HCT116 (cell line): ENCODE measurements around the gene TOR2A. TPM values are rescaled to one million over a fixed set of nuclear protein-coding genes. Genes with fewer than 3 reads are reported as not detected.
A peak's percentile ranks its signal among the peaks of the same experiment; 100 is the strongest.

Experiments
- ATAC-seq: fragments of 200-7000 bp; cut with Tn5 transposase; 2 replicates; pipeline ENCODE4 v1.9.1; 2020; ENCODE audit warnings: mild to moderate bottlenecking, moderate library complexity
- BruUV-seq: library from RNA; stranded (reverse); fragments of 400-500 nt; replicated peaks from 2 replicates; lab custom pipeline; 2021; lab: Mats Ljungman, UMichigan
- CTCF ChIA-PET: fragments of 300-600 bp; sonication (Branson Sonifier 250); formaldehyde crosslinking; loops from one replicate; lab custom pipeline; 2021; ENCODE audit warnings: antibody characterized with exemption; lab: Charles Lee
- POLR2A ChIA-PET: fragments of 300-600, 350-600 bp; sonication (Branson Sonifier 250); formaldehyde crosslinking; loops from one replicate; lab custom pipeline; 2021; ENCODE audit warnings: antibody characterized with exemption; lab: Charles Lee
- RAD21 ChIA-PET, 2 experiments: fragments of 300-600 bp; sonication (Branson Sonifier 250); formaldehyde crosslinking; loops; one replicate each; lab custom pipeline; 2023; ENCODE audit warnings: low total read pairs in 2 of 2; ENCODE audit not compliant: uncharacterized antibody in 2 of 2, unreplicated experiment in 2 of 2, low non-redundant PET in 1 of 2; lab: Charles Lee
- DNase-seq: peaks from one replicate; pipeline ENCODE4 v3.0.0-alpha.2; 2010; ENCODE audit warnings: low read depth, low spot score
- H2AFZ ChIP-seq: fragments of 200-600 bp; shearing (Covaris generic), sonication (generic); 2 replicates; pipeline ENCODE4 v1.6.1; 2017; ENCODE audit warnings: low read depth, mixed run types, mixed read lengths, antibody characterized with exemption, low read length; ENCODE audit not compliant: poor library complexity, severe bottlenecking
- H3K27ac ChIP-seq: 2 replicates; pipeline ENCODE4 v1.5.1; 2012; ENCODE audit warnings: low read depth, low read length
- H3K27me3 ChIP-seq: fragments of 200-600 bp; sonication (generic); 2 replicates; pipeline ENCODE4 v1.6.1; 2016; ENCODE audit warnings: mixed run types, low read length, mixed read lengths; ENCODE audit not compliant: insufficient read depth
- H3K36me3 ChIP-seq, 2 experiments: fragments of 200-500 bp in 1 of 2; fragments of 200-600 bp in 1 of 2; sonication (Bioruptor generic) in 1 of 2; sonication (generic) in 1 of 2; 2 replicates each; pipeline versions ENCODE4 v1.5.1 to v1.6.1; 2014 to 2016; ENCODE audit warnings: low read length in 2 of 2, inconsistent platforms in 1 of 2, mixed read lengths in 1 of 2, mixed run types in 1 of 2; ENCODE audit not compliant: insufficient read depth in 2 of 2, control insufficient read depth in 1 of 2
- H3K4me1 ChIP-seq, 2 experiments: fragments of 200-600 bp in 1 of 2; sonication (generic) in 1 of 2; 2 replicates each; pipeline versions ENCODE4 v1.5.1 to v1.6.1; 2012 to 2017; ENCODE audit warnings: low read length in 2 of 2, inconsistent platforms in 1 of 2, mild to moderate bottlenecking in 1 of 2, mixed read lengths in 1 of 2, mixed run types in 1 of 2, moderate library complexity in 1 of 2; ENCODE audit not compliant: insufficient read depth in 2 of 2, control insufficient read depth in 1 of 2
- H3K4me2 ChIP-seq: fragments of 200-600 bp; sonication (generic); 2 replicates; pipeline ENCODE4 v1.6.1; 2017; ENCODE audit warnings: mixed run types, low read length, mixed read lengths
- H3K4me3 ChIP-seq, 2 experiments: fragments of 200-600 bp in 1 of 2; sonication (generic) in 1 of 2; replicated peaks in 1 of 2; 2 replicates each; pipeline ENCODE4 v1.5.1; 2011 to 2016; ENCODE audit warnings: low read length in 2 of 2, control low read depth in 1 of 2, low read depth in 1 of 2, mild to moderate bottlenecking in 1 of 2, mixed read lengths in 1 of 2, mixed run types in 1 of 2
- H3K79me2 ChIP-seq: fragments of 200-600 bp; sonication (generic); 2 replicates; pipeline ENCODE4 v1.6.1; 2017; ENCODE audit warnings: mild to moderate bottlenecking, mixed run types, low read length, moderate library complexity, mixed read lengths; ENCODE audit not compliant: insufficient read depth
- H3K9ac ChIP-seq: fragments of 200-600 bp; sonication (generic); 2 replicates; pipeline ENCODE4 v1.6.1; 2016; ENCODE audit warnings: low read length, mixed read lengths
- H3K9me2 ChIP-seq: fragments of 200-600 bp; sonication (generic), shearing (Covaris generic); 2 replicates; pipeline ENCODE4 v1.6.1; 2017; ENCODE audit warnings: mixed run types, mild to moderate bottlenecking, moderate library complexity; ENCODE audit not compliant: insufficient read depth
- H3K9me3 ChIP-seq, 2 experiments: fragments of 200-500 bp in 1 of 2; fragments of 200-600 bp in 1 of 2; sonication (Bioruptor generic) in 1 of 2; sonication (generic) in 1 of 2; 2 replicates each; pipeline ENCODE4 v1.6.1; 2014 to 2017; ENCODE audit warnings: low read length in 2 of 2, mixed read lengths in 2 of 2, inconsistent platforms in 1 of 2, low read depth in 1 of 2, mild to moderate bottlenecking in 1 of 2, mixed run types in 1 of 2, moderate library complexity in 1 of 2; ENCODE audit not compliant: control insufficient read depth in 1 of 2, insufficient read depth in 1 of 2
- H4K20me1 ChIP-seq: fragments of 200-600 bp; sonication (generic), shearing (Covaris generic); 2 replicates; pipeline ENCODE4 v1.6.1; 2017; ENCODE audit warnings: mixed run types, mild to moderate bottlenecking, moderate library complexity; ENCODE audit not compliant: insufficient read depth
- CBX3 ChIP-seq: IDR thresholded peaks from 2 replicates; pipeline ENCODE4 v1.6.1; 2012; ENCODE audit warnings: low read depth
- ELF1 ChIP-seq: IDR thresholded peaks from 2 replicates; pipeline ENCODE4 v1.6.1; 2012; ENCODE audit warnings: low read depth, borderline replicate concordance
- EZH2 ChIP-seq: fragments of 200-600 bp; sonication (generic); IDR thresholded peaks from 2 replicates; pipeline ENCODE4 v1.6.1; 2017; ENCODE audit warnings: antibody characterized with exemption, mixed run types
- JUND ChIP-seq: IDR thresholded peaks from 2 replicates; pipeline ENCODE4 v1.6.1; 2012
- POLR2A ChIP-seq: IDR thresholded peaks from 2 replicates; pipeline ENCODE4 v1.7.0; 2011; ENCODE audit warnings: borderline replicate concordance; ENCODE audit not compliant: insufficient read depth, insufficient read length; ENCODE audit errors: extremely low read depth
- POLR2AphosphoS5 ChIP-seq: IDR thresholded peaks from 2 replicates; pipeline ENCODE4 v1.6.1; 2011; ENCODE audit warnings: mild to moderate bottlenecking, low read depth, low read length, moderate library complexity
- SP1 ChIP-seq: IDR thresholded peaks from 2 replicates; pipeline ENCODE4 v1.6.1; 2012; ENCODE audit warnings: low read depth
- SRF ChIP-seq: IDR thresholded peaks from 2 replicates; pipeline ENCODE4 v1.6.1; 2012; ENCODE audit warnings: low read depth
- TCF7L2 ChIP-seq: IDR thresholded peaks from 2 replicates; pipeline ENCODE4 v1.7.0; 2011; ENCODE audit warnings: borderline replicate concordance, inconsistent platforms; ENCODE audit not compliant: insufficient read depth, insufficient read length; ENCODE audit errors: extremely low read depth
- YY1 ChIP-seq: IDR thresholded peaks from 2 replicates; pipeline ENCODE4 v1.6.1; 2011; ENCODE audit warnings: low read length, low read depth, moderate library complexity, mild to moderate bottlenecking; ENCODE audit not compliant: insufficient replicate concordance; ENCODE audit errors: extremely low read depth
- ZFX ChIP-seq: fragments of 450-650 bp; IDR thresholded peaks from 2 replicates; pipeline ENCODE4 v1.6.1; 2017
- intact Hi-C: fragments of 100-400 bp; cut with micrococcal nuclease; formaldehyde crosslinking; loops from 2 replicates; pipeline ENCODE4 v1.10.0; 2022
- total RNA-seq: library from RNA; stranded (reverse); gene quantifications from one replicate; pipeline ENCODE4 v1.2.1, GENCODE V29; 2021; ENCODE audit not compliant: unreplicated experiment
- TF ChIP-seq, protein P1 (sequence below): IDR thresholded peaks from 2 replicates; pipeline ENCODE4 v1.6.1; 2012
- TF ChIP-seq, protein P2 (sequence below), 3 experiments: fragments of 200-600 bp in 1 of 3; sonication (generic) in 1 of 3; IDR thresholded peaks in 2 of 3; conservative IDR thresholded peaks in 1 of 3; 2 replicates each; pipeline ENCODE4 v1.5.1; 2012 to 2017; ENCODE audit warnings: low read depth in 2 of 3, low read length in 2 of 3, antibody characterized with exemption in 1 of 3, borderline replicate concordance in 1 of 3, control low read depth in 1 of 3, mild to moderate bottlenecking in 1 of 3, mixed read lengths in 1 of 3, mixed run types in 1 of 3, moderate library complexity in 1 of 3; ENCODE audit not compliant: insufficient read depth in 1 of 3
- TF ChIP-seq, protein P3 (sequence below): IDR thresholded peaks from 2 replicates; pipeline ENCODE4 v1.6.1; 2012
- TF ChIP-seq, protein P4 (sequence below): IDR thresholded peaks from 2 replicates; pipeline ENCODE4 v1.6.1; 2011; ENCODE audit warnings: mild to moderate bottlenecking, low read length, moderate library complexity; ENCODE audit not compliant: insufficient replicate concordance; ENCODE audit errors: extremely low read depth

The TOR2A gene
- total RNA-seq, 1 experiment from 2014 or later, result 12.0 TPM

DNA sequence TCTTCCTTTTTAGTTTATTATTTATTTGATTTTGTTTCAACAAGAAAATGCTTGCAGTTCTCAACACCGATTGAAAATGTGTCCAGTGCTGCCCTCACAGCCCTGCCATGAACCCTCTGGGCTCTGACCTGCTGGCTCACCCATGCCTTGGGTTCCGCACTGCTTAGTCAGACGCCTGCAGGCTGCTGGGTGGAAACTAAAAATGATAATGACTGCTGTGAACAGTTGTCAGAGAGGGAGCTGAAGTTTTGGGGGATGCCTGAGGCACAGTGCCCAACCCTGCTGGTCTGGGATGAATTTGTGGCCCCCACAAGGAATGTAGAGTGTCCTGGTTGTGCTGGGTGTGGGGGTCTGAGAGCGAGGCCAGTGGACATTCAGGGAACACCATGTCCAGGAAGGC lies 50.5 kb downstream of the TOR2A start:
- peaks cover 0 to 3% of the 10 kb centered on the region in 2 experiments; a peak in 1 of 4 replicates for H3K36me3 ChIP-seq
- no peak overlapping the region for H2AFZ ChIP-seq
- peaks cover 0 to 9% of the 10 kb centered on the region in 2 experiments; a peak in 1 of 4 replicates for H3K4me1 ChIP-seq
- peak overlapping the region; percentile 11; the same call in 1 of the 2 replicates for H3K4me2 ChIP-seq
- H3K9me3 ChIP-seq, result no peaks in the 10 kb centered on the region
- no TSS peak for BruUV-seq
- no peaks in the 10 kb centered on the region for H3K9me2 ChIP-seq
- H3K27me3 ChIP-seq, result no peaks in the 10 kb centered on the region
- CTCF ChIA-PET, result no interaction called here
- H3K79me2 ChIP-seq, result no peaks in the 10 kb centered on the region
- no peaks in the 10 kb centered on the region for H4K20me1 ChIP-seq
- POLR2A ChIA-PET, result no interaction called here
- intact Hi-C loops, result no loop called here
- RAD21 ChIA-PET, result no interaction called here
- no peak overlapping the region for H3K27ac ChIP-seq
- TF ChIP-seq SP1 (no peak), SRF (no peak)
- ATAC-seq (peak; percentile 70), DNase-seq (no peak)
- no peak overlapping the region for H3K4me3 ChIP-seq
- no peak overlapping the region for H3K9ac ChIP-seq

DNA sequence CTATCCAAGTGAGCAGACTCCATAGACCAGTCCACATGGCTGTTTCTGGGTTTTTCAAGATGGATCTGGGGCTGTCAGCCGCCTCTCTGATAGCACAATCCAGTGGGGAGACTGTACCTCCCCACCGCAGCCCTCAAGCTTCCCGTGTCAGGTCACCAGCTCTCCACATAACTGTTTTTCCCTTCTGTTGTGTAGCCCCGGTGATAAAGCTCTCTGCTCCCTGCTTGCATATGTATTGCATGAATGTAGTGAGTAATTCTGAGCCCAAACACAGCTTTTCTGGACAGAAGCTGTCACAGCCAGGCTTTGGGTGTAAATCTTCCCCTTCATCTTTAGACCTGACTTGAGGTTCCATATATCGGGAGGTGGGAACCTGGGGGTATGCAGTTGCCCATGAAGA lies 51.4 kb downstream of the TOR2A start:
- peaks cover 0 to 9% of the 10 kb centered on the region in 2 experiments; a peak in 1 of 4 replicates for H3K4me1 ChIP-seq
- ChIA-PET POLR2A (no interaction called here), RAD21 (no interaction called here), CTCF (interaction anchor here (1.5 kb wide), 1 partner anchor 51 kb away, joined by 5 read pairs; the partner anchor contains the start of gene TOR2A)
- H3K27ac ChIP-seq, result no peak overlapping the region
- ATAC-seq, result no peak
- H4K20me1 ChIP-seq, result no peaks in the 10 kb centered on the region
- H3K9me3 ChIP-seq, result no peaks in the 10 kb centered on the region
- no TSS peak for BruUV-seq
- intact Hi-C loops, result no loop called here
- H3K27me3 ChIP-seq, result no peaks in the 10 kb centered on the region
- H3K4me3 ChIP-seq, result no peak overlapping the region
- no peak overlapping the region for H2AFZ ChIP-seq
- no peaks in the 10 kb centered on the region for H3K9me2 ChIP-seq
- no peaks in the 10 kb centered on the region for H3K79me2 ChIP-seq
- H3K36me3 ChIP-seq, result peaks cover 0 to 3% of the 10 kb centered on the region in 2 experiments; a peak in 1 of 4 replicates
- no peak for DNase-seq
- no peak overlapping the region for H3K4me2 ChIP-seq
- H3K9ac ChIP-seq, result no peak overlapping the region
- TF ChIP-seq ZFX (no peak), JUND (no peak), ELF1 (no peak), YY1 (no peak), SRF (no peak), POLR2AphosphoS5 (no peak), TCF7L2 (no peak), EZH2 (no peak), POLR2A (no peak), CBX3 (no peak)
- TF ChIP-seq, protein P1, sequence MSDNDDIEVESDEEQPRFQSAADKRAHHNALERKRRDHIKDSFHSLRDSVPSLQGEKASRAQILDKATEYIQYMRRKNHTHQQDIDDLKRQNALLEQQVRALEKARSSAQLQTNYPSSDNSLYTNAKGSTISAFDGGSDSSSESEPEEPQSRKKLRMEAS, result no peak
- TF ChIP-seq, protein P2, sequence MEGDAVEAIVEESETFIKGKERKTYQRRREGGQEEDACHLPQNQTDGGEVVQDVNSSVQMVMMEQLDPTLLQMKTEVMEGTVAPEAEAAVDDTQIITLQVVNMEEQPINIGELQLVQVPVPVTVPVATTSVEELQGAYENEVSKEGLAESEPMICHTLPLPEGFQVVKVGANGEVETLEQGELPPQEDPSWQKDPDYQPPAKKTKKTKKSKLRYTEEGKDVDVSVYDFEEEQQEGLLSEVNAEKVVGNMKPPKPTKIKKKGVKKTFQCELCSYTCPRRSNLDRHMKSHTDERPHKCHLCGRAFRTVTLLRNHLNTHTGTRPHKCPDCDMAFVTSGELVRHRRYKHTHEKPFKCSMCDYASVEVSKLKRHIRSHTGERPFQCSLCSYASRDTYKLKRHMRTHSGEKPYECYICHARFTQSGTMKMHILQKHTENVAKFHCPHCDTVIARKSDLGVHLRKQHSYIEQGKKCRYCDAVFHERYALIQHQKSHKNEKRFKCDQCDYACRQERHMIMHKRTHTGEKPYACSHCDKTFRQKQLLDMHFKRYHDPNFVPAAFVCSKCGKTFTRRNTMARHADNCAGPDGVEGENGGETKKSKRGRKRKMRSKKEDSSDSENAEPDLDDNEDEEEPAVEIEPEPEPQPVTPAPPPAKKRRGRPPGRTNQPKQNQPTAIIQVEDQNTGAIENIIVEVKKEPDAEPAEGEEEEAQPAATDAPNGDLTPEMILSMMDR (IDR thresholded peaks at IDR 0.05 in 2 of 3, conservative IDR thresholded peaks at IDR 0.05 in 1 of 3; ENCODE audit: borderline replicate concordance in 1 of 3, insufficient read depth in 1 of 3, low read depth in 2 of 3, low read length in 2 of 3), result no peak
- TF ChIP-seq, protein P3, sequence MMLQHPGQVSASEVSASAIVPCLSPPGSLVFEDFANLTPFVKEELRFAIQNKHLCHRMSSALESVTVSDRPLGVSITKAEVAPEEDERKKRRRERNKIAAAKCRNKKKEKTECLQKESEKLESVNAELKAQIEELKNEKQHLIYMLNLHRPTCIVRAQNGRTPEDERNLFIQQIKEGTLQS, result no peak
- TF ChIP-seq, protein P4, sequence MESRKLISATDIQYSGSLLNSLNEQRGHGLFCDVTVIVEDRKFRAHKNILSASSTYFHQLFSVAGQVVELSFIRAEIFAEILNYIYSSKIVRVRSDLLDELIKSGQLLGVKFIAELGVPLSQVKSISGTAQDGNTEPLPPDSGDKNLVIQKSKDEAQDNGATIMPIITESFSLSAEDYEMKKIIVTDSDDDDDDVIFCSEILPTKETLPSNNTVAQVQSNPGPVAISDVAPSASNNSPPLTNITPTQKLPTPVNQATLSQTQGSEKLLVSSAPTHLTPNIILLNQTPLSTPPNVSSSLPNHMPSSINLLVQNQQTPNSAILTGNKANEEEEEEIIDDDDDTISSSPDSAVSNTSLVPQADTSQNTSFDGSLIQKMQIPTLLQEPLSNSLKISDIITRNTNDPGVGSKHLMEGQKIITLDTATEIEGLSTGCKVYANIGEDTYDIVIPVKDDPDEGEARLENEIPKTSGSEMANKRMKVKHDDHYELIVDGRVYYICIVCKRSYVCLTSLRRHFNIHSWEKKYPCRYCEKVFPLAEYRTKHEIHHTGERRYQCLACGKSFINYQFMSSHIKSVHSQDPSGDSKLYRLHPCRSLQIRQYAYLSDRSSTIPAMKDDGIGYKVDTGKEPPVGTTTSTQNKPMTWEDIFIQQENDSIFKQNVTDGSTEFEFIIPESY, result no peak
